A549 (cell line): ENCODE data around the gene GFER.

ENCODE experiments used
- CEBPB ChIP-seq, 2 experiments: fragments of >200 bp in 1 of 2; sonication (Bioruptor Twin) in 1 of 2; formaldehyde crosslinking in 1 of 2; IDR thresholded peaks; 2 replicates each; pipeline ENCODE4 v1.6.1; 2012 to 2016
- POLR2A ChIP-seq: IDR thresholded peaks from 2 replicates; pipeline ENCODE4 v1.6.1; 2012; ENCODE audit warnings: mild to moderate bottlenecking, low read length
- TF ChIP-seq, protein P1 (sequence below): fragments of >200 bp; sonication (Bioruptor Twin); formaldehyde crosslinking; IDR thresholded peaks from 3 replicates; pipeline ENCODE4 v1.5.1; 2016

DNA sequence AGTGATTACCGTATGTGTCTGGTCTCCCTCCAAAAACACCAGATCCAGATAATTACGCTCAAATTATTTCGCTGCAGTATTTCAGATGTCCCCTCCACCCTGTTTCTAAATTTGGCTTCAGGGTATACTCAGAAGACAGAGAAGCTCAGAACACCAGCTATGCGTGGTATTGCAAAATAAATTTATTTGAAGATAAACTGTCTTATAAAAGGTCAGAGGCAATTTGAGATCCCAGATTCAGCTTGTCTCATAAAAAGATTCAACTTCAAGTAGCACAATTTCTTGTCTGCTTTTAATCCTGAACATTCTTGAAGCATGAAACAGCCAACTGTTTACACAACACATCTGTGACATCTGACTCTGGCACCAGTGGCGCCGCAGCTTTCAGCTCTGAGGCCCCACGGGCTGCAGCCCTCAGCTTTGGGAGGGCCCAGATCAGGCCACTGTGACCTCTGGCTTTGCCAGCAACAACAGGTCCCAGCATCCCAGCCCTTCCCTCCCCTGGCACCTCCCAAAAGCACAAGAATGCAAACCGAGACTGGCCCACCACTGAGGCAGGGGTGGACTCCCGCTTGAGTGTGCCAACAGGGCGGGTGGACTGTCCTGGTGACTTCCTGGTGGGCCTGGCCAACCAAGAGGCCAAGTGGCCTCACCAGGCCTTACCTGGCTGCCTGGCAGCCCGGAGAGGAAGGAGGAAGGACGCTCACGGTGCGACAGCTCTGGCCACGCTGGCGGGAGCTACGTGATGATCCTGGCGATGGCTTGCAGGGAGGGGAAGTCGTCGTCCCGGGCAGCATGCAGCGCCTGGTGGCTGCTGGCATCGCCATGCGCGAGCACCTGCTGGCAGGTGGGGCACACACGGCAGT lies 13.7 kb downstream of the GFER start:
- TF ChIP-seq, protein P1, sequence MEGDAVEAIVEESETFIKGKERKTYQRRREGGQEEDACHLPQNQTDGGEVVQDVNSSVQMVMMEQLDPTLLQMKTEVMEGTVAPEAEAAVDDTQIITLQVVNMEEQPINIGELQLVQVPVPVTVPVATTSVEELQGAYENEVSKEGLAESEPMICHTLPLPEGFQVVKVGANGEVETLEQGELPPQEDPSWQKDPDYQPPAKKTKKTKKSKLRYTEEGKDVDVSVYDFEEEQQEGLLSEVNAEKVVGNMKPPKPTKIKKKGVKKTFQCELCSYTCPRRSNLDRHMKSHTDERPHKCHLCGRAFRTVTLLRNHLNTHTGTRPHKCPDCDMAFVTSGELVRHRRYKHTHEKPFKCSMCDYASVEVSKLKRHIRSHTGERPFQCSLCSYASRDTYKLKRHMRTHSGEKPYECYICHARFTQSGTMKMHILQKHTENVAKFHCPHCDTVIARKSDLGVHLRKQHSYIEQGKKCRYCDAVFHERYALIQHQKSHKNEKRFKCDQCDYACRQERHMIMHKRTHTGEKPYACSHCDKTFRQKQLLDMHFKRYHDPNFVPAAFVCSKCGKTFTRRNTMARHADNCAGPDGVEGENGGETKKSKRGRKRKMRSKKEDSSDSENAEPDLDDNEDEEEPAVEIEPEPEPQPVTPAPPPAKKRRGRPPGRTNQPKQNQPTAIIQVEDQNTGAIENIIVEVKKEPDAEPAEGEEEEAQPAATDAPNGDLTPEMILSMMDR, result no peak
- TF ChIP-seq CEBPB (IDR thresholded peaks at IDR 0.05) (no peak; a peak in 1 of 4 replicates), POLR2A (no peak)
